ENCODE results near the gene PURA. TPM values are rescaled to one million over a fixed set of nuclear protein-coding genes. Genes with fewer than 3 reads are reported as not detected.
A peak's percentile ranks its signal among the peaks of the same experiment; 100 is the strongest.

Gene PURA
- total RNA-seq, 4 donors from 2014 or later, result 35.1 to 56.8 (median 42.5) TPM

GRCh38 chr5:140159014-140159927, 45.4 kb downstream of the PURA start:
- no peak for DNase-seq (ENCODE audit: low spot score in 2 of 2)
- H3K9me3 ChIP-seq, result no peaks in the 10 kb centered on the region
- WGBS, 2 donors, result 75% methylated on average over 7 of the region's 7 CpGs
- H3K4me1 ChIP-seq, result peaks cover 0 to 30% (median 7%) of the 10 kb centered on the region in 4 donors
- no peak for TF ChIP-seq POLR2A (IDR thresholded peaks at IDR 0.05)
- TF ChIP-seq CTCF (IDR thresholded peaks at IDR 0.05), result no peak
- no peak for TF ChIP-seq EP300 (IDR thresholded peaks at IDR 0.05)
- no peaks in the 10 kb centered on the region for H3K36me3 ChIP-seq
- no peaks in the 10 kb centered on the region for H3K27me3 ChIP-seq
- H3K27ac ChIP-seq, result no peak overlapping the region
- no peak overlapping the region for H3K4me3 ChIP-seq

GRCh38 chr5:140162275-140162674, 48.4 kb downstream of the PURA start:
- WGBS, 2 donors, result 87 to 89% methylated on average over 5 of the region's 5 CpGs
- Histone ChIP-seq H3K4me3 (no peak overlapping the region), H3K36me3 (no peaks in the 10 kb centered on the region), H3K27ac (no peak overlapping the region), H3K9me3 (no peaks in the 10 kb centered on the region), H3K27me3 (no peaks in the 10 kb centered on the region), H3K4me1 (peaks cover 0 to 12% (median 0%) of the 10 kb centered on the region in 4 donors)
- no peak for DNase-seq (ENCODE audit: low spot score in 2 of 2)
- TF ChIP-seq POLR2A (IDR thresholded peaks at IDR 0.05) (no peak), EP300 (IDR thresholded peaks at IDR 0.05) (no peak), CTCF (IDR thresholded peaks at IDR 0.05) (no peak)

- Histone ChIP-seq H3K36me3 (no peaks in the 10 kb centered on the region), H3K4me3 (no peak overlapping the region), H3K4me1 (peaks cover 0 to 8% (median 0%) of the 10 kb centered on the region in 4 donors), H3K27me3 (no peaks in the 10 kb centered on the region), H3K27ac (no peak overlapping the region), H3K9me3 (no peaks in the 10 kb centered on the region)
- no peak for DNase-seq (ENCODE audit: low spot score in 2 of 2)
- TF ChIP-seq CTCF (IDR thresholded peaks at IDR 0.05) (no peak), POLR2A (IDR thresholded peaks at IDR 0.05) (no peak), EP300 (IDR thresholded peaks at IDR 0.05) (no peak)
- WGBS, 2 donors, result 68 to 76% methylated on average over 5 of the region's 5 CpGs
Measured at GRCh38 chr5:140162781-140163180, 48.9 kb downstream of the PURA start.

- Histone ChIP-seq H3K9me3 (no peaks in the 10 kb centered on the region), H3K27me3 (no peaks in the 10 kb centered on the region), H3K36me3 (no peaks in the 10 kb centered on the region), H3K4me1 (peaks cover 0 to 8% (median 0%) of the 10 kb centered on the region in 4 donors), H3K27ac (peak overlapping the region in 1 of 4 donors; percentile 14), H3K4me3 (no peak overlapping the region)
- no peak for DNase-seq (ENCODE audit: low spot score in 2 of 2)
- TF ChIP-seq CTCF (IDR thresholded peaks at IDR 0.05) (no peak), EP300 (IDR thresholded peaks at IDR 0.05) (no peak), POLR2A (IDR thresholded peaks at IDR 0.05) (no peak)
- WGBS, 2 donors, result 69 to 77% methylated on average over 5 of the region's 5 CpGs
Measured at GRCh38 chr5:140165101-140165922, 51.4 kb downstream of the PURA start.

- Histone ChIP-seq H3K27ac (peak overlapping the region in 1 of 4 donors; percentile 14), H3K36me3 (no peaks in the 10 kb centered on the region), H3K27me3 (no peaks in the 10 kb centered on the region), H3K4me1 (peaks cover 0 to 8% (median 0%) of the 10 kb centered on the region in 4 donors), H3K9me3 (no peaks in the 10 kb centered on the region), H3K4me3 (no peak overlapping the region)
- DNase-seq (ENCODE audit: low spot score in 2 of 2), result no peak
- 60 to 67% methylated on average over 4 of the region's 4 CpGs for WGBS, 2 donors
- TF ChIP-seq CTCF (IDR thresholded peaks at IDR 0.05), result no peak
- no peak for TF ChIP-seq POLR2A (IDR thresholded peaks at IDR 0.05)
- no peak for TF ChIP-seq EP300 (IDR thresholded peaks at IDR 0.05)
Measured at GRCh38 chr5:140165923-140166270, 52.0 kb downstream of the PURA start.
